Sigmoid colon (tissue), 4 donors: ENCODE results near the gene CYP3A5.

Source experiments
- EP300 ChIP-seq, 4 donors: sonication (generic); formaldehyde crosslinking; IDR thresholded peaks; one replicate each; pipeline ENCODE4 v1.6.1; 2017; ENCODE audit warnings: antibody characterized with exemption in 4 of 4
- TF ChIP-seq, protein P1 (sequence below), 4 experiments: fragments of 450-650 bp in 3 of 4; fragments of 200-600 bp in 1 of 4; IDR thresholded peaks; one replicate each; pipeline ENCODE4 v1.5.1; 2016 to 2019; ENCODE audit warnings: antibody characterized with exemption in 4 of 4, mild to moderate bottlenecking in 3 of 4, moderate library complexity in 2 of 4

DNA sequence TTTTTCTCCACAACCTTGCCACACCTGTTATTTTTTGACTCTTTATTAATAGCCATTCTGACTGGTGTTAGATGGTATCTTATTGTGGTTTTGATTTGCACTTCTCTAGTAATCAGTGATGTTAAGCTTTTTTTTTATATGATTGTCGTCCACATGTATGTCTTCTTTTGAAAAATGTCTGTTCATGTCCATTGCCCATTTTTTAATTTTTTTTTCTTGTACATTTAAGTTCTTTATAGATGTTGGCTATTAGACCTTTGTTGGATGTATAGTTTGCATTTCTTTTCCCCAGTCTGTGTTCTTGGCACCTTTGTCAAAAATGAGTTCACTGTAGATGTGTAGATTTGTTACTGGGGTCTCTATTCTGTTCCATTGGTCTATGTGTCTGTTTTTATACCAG lies 34.2 kb downstream of the CYP3A5 start:
- TF ChIP-seq, protein P1, sequence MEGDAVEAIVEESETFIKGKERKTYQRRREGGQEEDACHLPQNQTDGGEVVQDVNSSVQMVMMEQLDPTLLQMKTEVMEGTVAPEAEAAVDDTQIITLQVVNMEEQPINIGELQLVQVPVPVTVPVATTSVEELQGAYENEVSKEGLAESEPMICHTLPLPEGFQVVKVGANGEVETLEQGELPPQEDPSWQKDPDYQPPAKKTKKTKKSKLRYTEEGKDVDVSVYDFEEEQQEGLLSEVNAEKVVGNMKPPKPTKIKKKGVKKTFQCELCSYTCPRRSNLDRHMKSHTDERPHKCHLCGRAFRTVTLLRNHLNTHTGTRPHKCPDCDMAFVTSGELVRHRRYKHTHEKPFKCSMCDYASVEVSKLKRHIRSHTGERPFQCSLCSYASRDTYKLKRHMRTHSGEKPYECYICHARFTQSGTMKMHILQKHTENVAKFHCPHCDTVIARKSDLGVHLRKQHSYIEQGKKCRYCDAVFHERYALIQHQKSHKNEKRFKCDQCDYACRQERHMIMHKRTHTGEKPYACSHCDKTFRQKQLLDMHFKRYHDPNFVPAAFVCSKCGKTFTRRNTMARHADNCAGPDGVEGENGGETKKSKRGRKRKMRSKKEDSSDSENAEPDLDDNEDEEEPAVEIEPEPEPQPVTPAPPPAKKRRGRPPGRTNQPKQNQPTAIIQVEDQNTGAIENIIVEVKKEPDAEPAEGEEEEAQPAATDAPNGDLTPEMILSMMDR (IDR thresholded peaks at IDR 0.05): no peak
- TF ChIP-seq EP300 (IDR thresholded peaks at IDR 0.05): no peak
